HFFc6 (cell line): ENCODE results near the gene LINC01488. TPM values are rescaled to one million over a fixed set of nuclear protein-coding genes. Genes with fewer than 3 reads are reported as not detected.

Experiments used
- DNase-seq: peaks from one replicate; pipeline ENCODE4 v3.0.0-alpha.2; 2018
- H3K27ac Mint-ChIP-seq: 2 replicates; pipeline ENCODE4 v1.8.0; 2020; ENCODE audit warnings: mild to moderate bottlenecking, mixed read lengths
- H3K27me3 Mint-ChIP-seq: 2 replicates; pipeline ENCODE4 v1.8.0; 2021; ENCODE audit warnings: mild to moderate bottlenecking, moderate library complexity, mixed read lengths; ENCODE audit not compliant: insufficient read depth
- H3K36me3 Mint-ChIP-seq: 2 replicates; pipeline ENCODE4 v1.8.0; 2021; ENCODE audit warnings: low read depth, mixed read lengths
- H3K4me1 Mint-ChIP-seq: 2 replicates; pipeline ENCODE4 v1.8.0; 2020; ENCODE audit warnings: low read depth, mixed read lengths
- H3K4me3 Mint-ChIP-seq: 2 replicates; pipeline ENCODE4 v1.8.0; 2020; ENCODE audit warnings: mild to moderate bottlenecking, moderate library complexity, mixed read lengths
- H3K9me3 Mint-ChIP-seq: 2 replicates; pipeline ENCODE4 v1.8.0; 2020; ENCODE audit warnings: mild to moderate bottlenecking, mixed read lengths
- CTCF ChIP-seq: fragments of 200-600 bp; sonication (generic); IDR thresholded peaks from 2 replicates; pipeline ENCODE4 v1.5.0; 2021; ENCODE audit warnings: antibody characterized with exemption, mild to moderate bottlenecking
- total RNA-seq, 6 experiments: library from RNA; stranded (reverse); fragmentation: NEBNext Ultra II Directional; extraction: Animal tissue kit (Norgen Biotek cat#: 25700); gene quantifications; 2 replicates in 1 of 6; 3 replicates in 5 of 6; pipeline ENCODE4 v1.2.3, GENCODE V29; 2021

The LINC01488 gene
- total RNA-seq, 6 experiments from 2014 or later: not detected

GRCh38 chr11:69530278-69531070 is 49.0 kb downstream of the LINC01488 start:
- no peak for DNase-seq
- no peak overlapping the region for H3K27ac Mint-ChIP-seq
- H3K9me3 Mint-ChIP-seq: no peaks in the 10 kb centered on the region
- H3K36me3 Mint-ChIP-seq: no peaks in the 10 kb centered on the region
- H3K4me1 Mint-ChIP-seq: peaks cover 5% of the 10 kb centered on the region
- H3K27me3 Mint-ChIP-seq: peaks cover 6% of the 10 kb centered on the region
- no peak for TF ChIP-seq CTCF
- no peak overlapping the region for H3K4me3 Mint-ChIP-seq

GRCh38 chr11:69531071-69531716 is 49.7 kb downstream of the LINC01488 start:
- DNase-seq: no peak
- Mint-ChIP-seq H3K4me3 (no peak overlapping the region), H3K27ac (no peak overlapping the region), H3K36me3 (no peaks in the 10 kb centered on the region), H3K9me3 (no peaks in the 10 kb centered on the region), H3K27me3 (peaks cover 6% of the 10 kb centered on the region), H3K4me1 (no peaks in the 10 kb centered on the region)
- no peak for TF ChIP-seq CTCF

- H3K27ac Mint-ChIP-seq: no peak overlapping the region
- TF ChIP-seq CTCF: no peak
- peaks cover 6% of the 10 kb centered on the region for H3K27me3 Mint-ChIP-seq
- no peak overlapping the region for H3K4me3 Mint-ChIP-seq
- H3K9me3 Mint-ChIP-seq: no peaks in the 10 kb centered on the region
- no peaks in the 10 kb centered on the region for H3K4me1 Mint-ChIP-seq
- H3K36me3 Mint-ChIP-seq: no peaks in the 10 kb centered on the region
- no peak for DNase-seq
Observed at GRCh38 chr11:69531717-69532088, 50.2 kb downstream of the LINC01488 start.

GRCh38 chr11:69533296-69534165 is 52.1 kb downstream of the LINC01488 start:
- TF ChIP-seq CTCF: no peak
- Mint-ChIP-seq H3K27ac (no peak overlapping the region), H3K9me3 (no peaks in the 10 kb centered on the region), H3K4me3 (no peak overlapping the region), H3K4me1 (no peaks in the 10 kb centered on the region), H3K36me3 (no peaks in the 10 kb centered on the region), H3K27me3 (peaks cover 6% of the 10 kb centered on the region)
- DNase-seq: no peak

GRCh38 chr11:69534166-69534530 is 52.7 kb downstream of the LINC01488 start:
- Mint-ChIP-seq H3K9me3 (no peaks in the 10 kb centered on the region), H3K4me1 (no peaks in the 10 kb centered on the region), H3K4me3 (no peak overlapping the region), H3K36me3 (no peaks in the 10 kb centered on the region), H3K27me3 (peaks cover 6% of the 10 kb centered on the region), H3K27ac (no peak overlapping the region)
- no peak for DNase-seq
- no peak for TF ChIP-seq CTCF
